ENCODE measurements around the gene CUL1.

GRCh38 chr7:148699782-148700629 lies 1.3 kb downstream of the CUL1 start:
- TF ChIP-seq CTCF (conservative IDR thresholded peaks at IDR 0.05): no peak
- no peak for TF ChIP-seq ZFX (IDR thresholded peaks at IDR 0.05)
